ENCODE data around the gene KCNK4. TPM values are rescaled to one million over a fixed set of nuclear protein-coding genes. Genes with fewer than 3 reads are reported as not detected.

The KCNK4 gene
- polyA plus RNA-seq, 3 donors, result not detected

- Histone ChIP-seq H3K36me3 (replicated peaks in 1 of 2; ENCODE audit: control insufficient read depth in 1 of 2, insufficient read depth in 2 of 2, low read length in 2 of 2) (peaks cover 9 to 22% of the 10 kb centered on the region in 2 donors), H3K4me2 (replicated peaks; ENCODE audit: extremely low read depth, low read length, poor library complexity, severe bottlenecking) (peak overlapping the region; percentile 97), H3K4me3 (replicated peaks in 1 of 3; ENCODE audit: low read depth in 2 of 3, low read length in 3 of 3) (peak overlapping the region; percentile 46 to 91 (median 90)), H4K20me1 (ENCODE audit: insufficient read depth, low read length) (peaks cover 43% of the 10 kb centered on the region), H2AFZ (ENCODE audit: insufficient read depth, low read depth, low read length, poor library complexity, severe bottlenecking) (peak overlapping the region; percentile 66), H3K79me2 (ENCODE audit: insufficient read depth, low read length) (peaks cover 46% of the 10 kb centered on the region), H3K27ac (ENCODE audit: low read depth in 1 of 2, low read length in 2 of 2) (peak overlapping the region; percentile 78 to 80), H3K9ac (ENCODE audit: insufficient read depth, low read length, poor library complexity, severe bottlenecking) (peak overlapping the region; percentile 65), H3K27me3 (ENCODE audit: control insufficient read depth in 2 of 2, insufficient read depth in 2 of 2, low read length in 2 of 2) (peaks cover 0 to under 1% of the 10 kb centered on the region in 2 donors), H3K9me3 (replicated peaks in 1 of 2; ENCODE audit: control insufficient read depth in 1 of 2, insufficient read depth in 1 of 2, low read length in 2 of 2) (no peaks in the 10 kb centered on the region), H3K4me1 (ENCODE audit: control insufficient read depth in 1 of 2, insufficient read depth in 2 of 2, low read length in 2 of 2) (peaks cover 31 to 39% of the 10 kb centered on the region in 2 donors)
- peak; percentile 56 to 83 (median 75) for DNase-seq
- TF ChIP-seq, protein P1, sequence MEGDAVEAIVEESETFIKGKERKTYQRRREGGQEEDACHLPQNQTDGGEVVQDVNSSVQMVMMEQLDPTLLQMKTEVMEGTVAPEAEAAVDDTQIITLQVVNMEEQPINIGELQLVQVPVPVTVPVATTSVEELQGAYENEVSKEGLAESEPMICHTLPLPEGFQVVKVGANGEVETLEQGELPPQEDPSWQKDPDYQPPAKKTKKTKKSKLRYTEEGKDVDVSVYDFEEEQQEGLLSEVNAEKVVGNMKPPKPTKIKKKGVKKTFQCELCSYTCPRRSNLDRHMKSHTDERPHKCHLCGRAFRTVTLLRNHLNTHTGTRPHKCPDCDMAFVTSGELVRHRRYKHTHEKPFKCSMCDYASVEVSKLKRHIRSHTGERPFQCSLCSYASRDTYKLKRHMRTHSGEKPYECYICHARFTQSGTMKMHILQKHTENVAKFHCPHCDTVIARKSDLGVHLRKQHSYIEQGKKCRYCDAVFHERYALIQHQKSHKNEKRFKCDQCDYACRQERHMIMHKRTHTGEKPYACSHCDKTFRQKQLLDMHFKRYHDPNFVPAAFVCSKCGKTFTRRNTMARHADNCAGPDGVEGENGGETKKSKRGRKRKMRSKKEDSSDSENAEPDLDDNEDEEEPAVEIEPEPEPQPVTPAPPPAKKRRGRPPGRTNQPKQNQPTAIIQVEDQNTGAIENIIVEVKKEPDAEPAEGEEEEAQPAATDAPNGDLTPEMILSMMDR (IDR thresholded peaks at IDR 0.05), result peak; percentile 25
- H3K4me3 Mint-ChIP-seq, result peak overlapping the region; percentile 96 to 97
- WGBS (ENCODE audit: insufficient coverage), result under 1% methylated on average over 56 of the region's 71 CpGs
- intact Hi-C loops (cut with micrococcal nuclease), result loop anchor here (1.0 to 5.0 kb wide), 5 partner anchors 11 to 100 kb away; partner anchors contain the start of genes FERMT3 (in 2 of the 2), CCDC88B (in 1 of the 2), FKBP2 (in 1 of the 2) and TRMT112 (in 1 of the 2)
- H3K4me1 Mint-ChIP-seq, result peaks cover 40% of the 10 kb centered on the region
- peaks cover 5 to 15% (median 13%) of the 10 kb centered on the region in 3 donors for H3K27me3 Mint-ChIP-seq (ENCODE audit: low read depth in 3 of 3)
- peak overlapping the region; percentile 92 to 97 (median 96) for H3K27ac Mint-ChIP-seq
- peaks cover 0 to 1% (median 0%) of the 10 kb centered on the region in 7 donors for H3K9me3 Mint-ChIP-seq
- peaks cover 9 to 23% of the 10 kb centered on the region in 2 donors for H3K36me3 Mint-ChIP-seq
Observed at GRCh38 chr11:64305691-64306562, 14.8 kb downstream of the KCNK4 start.

- peak overlapping the region; percentile 65 for H3K9ac ChIP-seq (ENCODE audit: insufficient read depth, low read length, poor library complexity, severe bottlenecking)
- H3K4me2 ChIP-seq (replicated peaks; ENCODE audit: extremely low read depth, low read length, poor library complexity, severe bottlenecking), result peak overlapping the region; percentile 97
- H3K27me3 Mint-ChIP-seq (ENCODE audit: low read depth in 3 of 3), result peaks cover 5 to 9% (median 9%) of the 10 kb centered on the region in 3 donors
- H3K9me3 Mint-ChIP-seq, result no peaks in the 10 kb centered on the region
- peak overlapping the region; percentile 92 to 97 (median 96) for H3K27ac Mint-ChIP-seq
- H3K27me3 ChIP-seq (ENCODE audit: control insufficient read depth in 2 of 2, insufficient read depth in 2 of 2, low read length in 2 of 2), result no peaks in the 10 kb centered on the region
- peaks cover 9 to 22% of the 10 kb centered on the region in 2 donors for H3K36me3 ChIP-seq (replicated peaks in 1 of 2; ENCODE audit: control insufficient read depth in 1 of 2, insufficient read depth in 2 of 2, low read length in 2 of 2)
- H2AFZ ChIP-seq (ENCODE audit: insufficient read depth, low read depth, low read length, poor library complexity, severe bottlenecking), result peak overlapping the region; percentile 66
- no peak for DNase-seq
- H3K4me1 ChIP-seq (ENCODE audit: control insufficient read depth in 1 of 2, insufficient read depth in 2 of 2, low read length in 2 of 2), result peaks cover 28 to 33% of the 10 kb centered on the region in 2 donors
- H3K9me3 ChIP-seq (replicated peaks in 1 of 2; ENCODE audit: control insufficient read depth in 1 of 2, insufficient read depth in 1 of 2, low read length in 2 of 2), result no peaks in the 10 kb centered on the region
- H3K36me3 Mint-ChIP-seq, result peaks cover 12 to 29% of the 10 kb centered on the region in 2 donors
- H3K4me3 Mint-ChIP-seq, result peak overlapping the region; percentile 96 to 97
- peaks cover 39% of the 10 kb centered on the region for H3K4me1 Mint-ChIP-seq
- TF ChIP-seq, protein P1 (IDR thresholded peaks at IDR 0.05), result no peak
- intact Hi-C loops (cut with micrococcal nuclease), result loop anchor here in 1 of 2 donors (5.0 kb wide), 1 partner anchor 36 kb away; the partner anchor contains the start of gene CCDC88B
- peaks cover 49% of the 10 kb centered on the region for H4K20me1 ChIP-seq (ENCODE audit: insufficient read depth, low read length)
- peak overlapping the region; percentile 78 to 80 for H3K27ac ChIP-seq (ENCODE audit: low read depth in 1 of 2, low read length in 2 of 2)
- WGBS (ENCODE audit: insufficient coverage), result 10% methylated on average over 7 of the region's 9 CpGs
- H3K79me2 ChIP-seq (ENCODE audit: insufficient read depth, low read length), result peaks cover 52% of the 10 kb centered on the region
- H3K4me3 ChIP-seq (replicated peaks in 1 of 3; ENCODE audit: low read depth in 2 of 3, low read length in 3 of 3), result peak overlapping the region; percentile 46 to 91 (median 90)
Observed at GRCh38 chr11:64306563-64306875, 15.4 kb downstream of the KCNK4 start.
